Heart right ventricle (tissue), 16 donors: ENCODE results near the gene CX3CL1. TPM values are rescaled to one million over a fixed set of nuclear protein-coding genes. Genes with fewer than 3 reads are reported as not detected.

Experiments
- ATAC-seq, 8 donors: fragments of 200-7000 bp; cut with Tn5 transposase; one replicate each; pipeline ENCODE4 v1.9.1; 2020; ENCODE audit warnings: mild to moderate bottlenecking in 8 of 8, moderate library complexity in 8 of 8, moderate number of reproducible peaks in 1 of 8
- DNase-seq, 2 donors: peaks; one replicate each; pipeline ENCODE4 v3.0.0-alpha.2; 2020
- H3K27ac ChIP-seq, 10 donors: fragments of 200-600 bp; sonication (generic) in 2 of 10; one replicate each; pipeline versions ENCODE4 v1.5.0 to v1.8.0; 2020 to 2022; ENCODE audit warnings: mild to moderate bottlenecking in 3 of 10
- H3K27me3 ChIP-seq, 7 donors: fragments of 200-600 bp; one replicate each; pipeline ENCODE4 v1.8.0; 2021 to 2022; ENCODE audit warnings: mild to moderate bottlenecking in 2 of 7
- H3K36me3 ChIP-seq, 9 donors: fragments of 200-600 bp; sonication (generic) in 1 of 9; one replicate each; pipeline versions ENCODE4 v1.5.0 to v1.8.0; 2020 to 2022; ENCODE audit warnings: mild to moderate bottlenecking in 2 of 9
- H3K4me1 ChIP-seq, 9 donors: fragments of 200-600 bp; sonication (generic) in 1 of 9; one replicate each; pipeline versions ENCODE4 v1.5.0 to v1.8.0; 2020 to 2022; ENCODE audit warnings: mild to moderate bottlenecking in 4 of 9
- H3K4me3 ChIP-seq, 10 donors: fragments of 200-600 bp; sonication (generic) in 2 of 10; one replicate each; pipeline versions ENCODE4 v1.5.0 to v1.8.0; 2020 to 2022; ENCODE audit warnings: mild to moderate bottlenecking in 7 of 10, moderate library complexity in 2 of 10
- H3K9me3 ChIP-seq, 11 donors: fragments of 200-600 bp in 10 of 11; sonication (generic) in 2 of 11; one replicate each; pipeline versions ENCODE4 v1.5.0 to v1.8.0; 2013 to 2022; ENCODE audit warnings: mild to moderate bottlenecking in 2 of 11, control low read depth in 1 of 11, moderate library complexity in 1 of 11
- WGBS, 2 donors: extraction: QIAGEN DNeasy Blood & Tissue Kit; methylation state at CpG; one replicate each; pipeline ENCODE4 v1.1.7; 2013; ENCODE audit warnings: inconsistent platforms in 1 of 2; 5-methylcytosine and 5-hydroxymethylcytosine counted together
- intact Hi-C, 10 donors: fragments of 100-400 bp; cut with DNase I; formaldehyde crosslinking; loops; one replicate each; pipeline versions ENCODE4 v1.11.1 to v1.14.2; 2022
- polyA plus RNA-seq, 2 donors: library from polyadenylated mRNA; stranded (reverse); fragments of 200-250 nt; gene quantifications; one replicate each; pipeline ENCODE4 v1.2.3, GENCODE V29; 2013
- total RNA-seq, 10 donors: library from RNA; stranded (reverse); fragmentation: NEBNext Ultra II Directional in 3 of 10; extraction: Animal tissue kit (Norgen Biotek cat#: 25700) in 3 of 10; gene quantifications; one replicate each; pipeline versions ENCODE4 v1.2.1 to v1.2.4, GENCODE V29; 2021 to 2023
- TF ChIP-seq, protein P1 (sequence below), 9 donors: fragments of 200-600 bp; sonication (generic) in 2 of 9; IDR thresholded peaks; one replicate each; pipeline versions ENCODE4 v1.5.0 to v1.8.0; 2021 to 2022; ENCODE audit warnings: antibody characterized with exemption in 9 of 9, mild to moderate bottlenecking in 5 of 9, moderate library complexity in 1 of 9
- donor health status: Arrhythmogenic right ventricular cardiomyopathy.
- donor health status: ischemic (EF 13 %, LVEDD 7.1; RV severe dilation, severe dysfunction).
- donor health status: healthy with polysubstance abuse.
- donor health status: DM: no; HTN: yes; CAD: no.
- donor health status: DM: no; HTN: no; CAD: no.
- donor health status: ischemic (EF 25% LVEDD 6.9; RV normal size, moderate dysfunction).
- donor health status: ischemic (EF 25% LVEDD 5.7; RV mildly dilated, moderate dysfunction).
- donor health status: healthy.
- donor health status: DM: yes; HTN: yes; CAD: no.
- donor health status: Ischemic cardiomyopathy.
- donor health status: ischemic (EF 35%, LVEDD 5.7; RV mildly dilated, moderate dysfunction).
- donor health status: nonischemic (EF 11% LVEDD 7.7; RV severe dilation, severe dysfunction).
- donor health status: DM: yes; HTN: yes; CAD: no.
- donor health status: PGD.
- donor health status: ischemic (EF 29% LVEDD 5.4; RV normal size, mild dysfunction).
- donor health status: nonischemic (EF 23%, LVEDD 6.1; RV moderate dilation, normal function).

CX3CL1 gene
- total and polyA plus RNA-seq, 12 donors: 7.8 to 46.3 (median 15.5) TPM

DNA sequence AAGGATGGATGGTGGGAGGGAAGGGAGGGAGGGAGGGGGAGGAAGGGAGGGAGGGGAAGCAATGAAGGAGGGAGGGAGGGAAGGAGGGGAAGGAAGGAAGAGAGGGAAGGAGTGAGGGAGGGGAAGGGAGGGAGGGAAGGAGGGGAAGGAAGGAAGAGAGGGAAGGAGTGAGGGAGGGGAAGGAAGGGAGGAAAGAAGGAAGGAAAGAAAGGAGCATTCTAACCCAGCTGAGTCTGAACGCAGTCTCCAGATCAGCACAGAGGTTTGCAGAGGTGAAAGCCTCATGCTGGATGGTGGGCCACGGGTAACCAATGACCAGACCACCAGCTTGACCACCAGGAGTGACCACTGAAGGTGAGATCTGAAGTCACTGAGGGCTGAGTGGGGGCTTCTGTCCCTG, 50.9 kb downstream of the CX3CL1 start:
- peaks cover 6 to 42% (median 29%) of the 10 kb centered on the region in 9 donors for H3K4me1 ChIP-seq
- no peak for ATAC-seq
- no peaks in the 10 kb centered on the region for H3K27me3 ChIP-seq
- no peak overlapping the region for H3K27ac ChIP-seq
- 82 to 91% methylated on average over 2 of the region's 2 CpGs for WGBS, 2 donors
- no peaks in the 10 kb centered on the region for H3K9me3 ChIP-seq
- H3K4me3 ChIP-seq: no peak overlapping the region
- TF ChIP-seq, protein P1, sequence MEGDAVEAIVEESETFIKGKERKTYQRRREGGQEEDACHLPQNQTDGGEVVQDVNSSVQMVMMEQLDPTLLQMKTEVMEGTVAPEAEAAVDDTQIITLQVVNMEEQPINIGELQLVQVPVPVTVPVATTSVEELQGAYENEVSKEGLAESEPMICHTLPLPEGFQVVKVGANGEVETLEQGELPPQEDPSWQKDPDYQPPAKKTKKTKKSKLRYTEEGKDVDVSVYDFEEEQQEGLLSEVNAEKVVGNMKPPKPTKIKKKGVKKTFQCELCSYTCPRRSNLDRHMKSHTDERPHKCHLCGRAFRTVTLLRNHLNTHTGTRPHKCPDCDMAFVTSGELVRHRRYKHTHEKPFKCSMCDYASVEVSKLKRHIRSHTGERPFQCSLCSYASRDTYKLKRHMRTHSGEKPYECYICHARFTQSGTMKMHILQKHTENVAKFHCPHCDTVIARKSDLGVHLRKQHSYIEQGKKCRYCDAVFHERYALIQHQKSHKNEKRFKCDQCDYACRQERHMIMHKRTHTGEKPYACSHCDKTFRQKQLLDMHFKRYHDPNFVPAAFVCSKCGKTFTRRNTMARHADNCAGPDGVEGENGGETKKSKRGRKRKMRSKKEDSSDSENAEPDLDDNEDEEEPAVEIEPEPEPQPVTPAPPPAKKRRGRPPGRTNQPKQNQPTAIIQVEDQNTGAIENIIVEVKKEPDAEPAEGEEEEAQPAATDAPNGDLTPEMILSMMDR (IDR thresholded peaks at IDR 0.05): no peak
- H3K36me3 ChIP-seq: peaks cover 0 to 21% (median 10%) of the 10 kb centered on the region in 9 donors
- DNase-seq: no peak
- intact Hi-C loops: loop anchor here in 2 of 10 donors (5.0 to 10.0 kb wide), 2 partner anchors 94 to 338 kb away; no protein-coding TSS in a partner anchor

- Histone ChIP-seq H3K27me3 (no peaks in the 10 kb centered on the region), H3K9me3 (no peaks in the 10 kb centered on the region), H3K27ac (peak overlapping the region in 5 of 10 donors; percentile 9 to 56 (median 52)), H3K4me3 (no peak overlapping the region), H3K4me1 (peaks cover 0 to 28% (median 19%) of the 10 kb centered on the region in 9 donors), H3K36me3 (peaks cover 0 to 35% (median 21%) of the 10 kb centered on the region in 9 donors)
- TF ChIP-seq, protein P1 (IDR thresholded peaks at IDR 0.05): no peak
- intact Hi-C loops: loop anchor here in 2 of 10 donors (5.0 to 10.0 kb wide), 2 partner anchors 93 to 340 kb away; no protein-coding TSS in a partner anchor
- DNase-seq: peak in 1 of 2 donors; percentile 55
- 32 to 41% methylated on average over 3 of the region's 3 CpGs for WGBS, 2 donors
- peak; percentile 32 to 82 (median 67) for ATAC-seq
Measured at GRCh38 chr16:57424583-57424982, 52.3 kb downstream of the CX3CL1 start.

- H3K4me3 ChIP-seq: no peak overlapping the region
- H3K27ac ChIP-seq: no peak overlapping the region
- H3K36me3 ChIP-seq: peaks cover 0 to 53% (median 38%) of the 10 kb centered on the region in 9 donors
- 91 to 93% methylated on average over 7 of the region's 7 CpGs for whole genome bisulfite sequencing, 2 donors
- TF ChIP-seq, protein P1 (IDR thresholded peaks at IDR 0.05): no peak
- ATAC-seq (peak in 1 of 8 donors; percentile 37), DNase-seq (no peak)
- peaks cover 0 to 28% (median 19%) of the 10 kb centered on the region in 9 donors for H3K4me1 ChIP-seq
- no peaks in the 10 kb centered on the region for H3K27me3 ChIP-seq
- H3K9me3 ChIP-seq: no peaks in the 10 kb centered on the region
- intact Hi-C loops: loop anchor here in 1 of 10 donors (10.0 kb wide), 1 partner anchor 342 kb away; no protein-coding TSS in a partner anchor
Measured at GRCh38 chr16:57426356-57426755, 54.1 kb downstream of the CX3CL1 start.

DNA sequence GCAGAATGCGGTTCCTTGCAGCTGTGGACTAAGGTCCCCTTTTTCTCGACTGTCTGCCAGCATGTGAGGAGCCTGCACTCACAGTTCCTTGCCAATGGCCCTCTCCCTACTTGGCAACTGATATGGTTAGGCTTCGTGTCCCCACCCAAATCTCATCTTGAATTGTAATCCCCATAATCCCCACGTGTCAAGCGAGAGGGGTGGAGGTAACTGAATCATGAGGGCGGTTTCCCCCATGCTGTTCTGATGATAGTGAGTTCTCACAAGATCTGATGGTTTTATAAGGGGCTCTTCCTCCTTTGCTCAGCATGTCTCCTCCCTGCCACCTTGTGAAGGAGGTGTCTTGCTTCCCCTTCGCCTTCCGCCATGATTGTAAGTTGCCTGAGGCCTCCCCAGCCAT, 55.0 kb downstream of the CX3CL1 start:
- 79 to 83% methylated on average over 8 of the region's 8 CpGs for WGBS, 2 donors
- DNase-seq (no peak), ATAC-seq (no peak)
- TF ChIP-seq, protein P1 (IDR thresholded peaks at IDR 0.05): no peak
- H3K4me3 ChIP-seq: no peak overlapping the region
- no peak overlapping the region for H3K27ac ChIP-seq
- H3K36me3 ChIP-seq: peaks cover 2 to 62% (median 48%) of the 10 kb centered on the region in 9 donors
- intact Hi-C loops: loop anchor here in 1 of 10 donors (10.0 kb wide), 1 partner anchor 343 kb away; no protein-coding TSS in a partner anchor
- no peaks in the 10 kb centered on the region for H3K27me3 ChIP-seq
- peaks cover 0 to 20% (median 13%) of the 10 kb centered on the region in 9 donors for H3K4me1 ChIP-seq
- no peaks in the 10 kb centered on the region for H3K9me3 ChIP-seq
